Smooth muscle cell of the umbilical artery (primary cell): ENCODE results near the gene EDA2R. TPM values are rescaled to one million over a fixed set of nuclear protein-coding genes. Genes with fewer than 3 reads are reported as not detected.

ENCODE experiments used
- total RNA-seq: library from RNA; depleted of rRNA; stranded (reverse); fragments of >200 nt; gene quantifications from 2 replicates; pipeline ENCODE4 v1.2.3, GENCODE V29; 2014

The EDA2R gene, protein sequence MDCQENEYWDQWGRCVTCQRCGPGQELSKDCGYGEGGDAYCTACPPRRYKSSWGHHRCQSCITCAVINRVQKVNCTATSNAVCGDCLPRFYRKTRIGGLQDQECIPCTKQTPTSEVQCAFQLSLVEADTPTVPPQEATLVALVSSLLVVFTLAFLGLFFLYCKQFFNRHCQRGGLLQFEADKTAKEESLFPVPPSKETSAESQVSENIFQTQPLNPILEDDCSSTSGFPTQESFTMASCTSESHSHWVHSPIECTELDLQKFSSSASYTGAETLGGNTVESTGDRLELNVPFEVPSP
- 3.3 and 9.5 TPM in 2 replicates for total RNA-seq

DNA sequence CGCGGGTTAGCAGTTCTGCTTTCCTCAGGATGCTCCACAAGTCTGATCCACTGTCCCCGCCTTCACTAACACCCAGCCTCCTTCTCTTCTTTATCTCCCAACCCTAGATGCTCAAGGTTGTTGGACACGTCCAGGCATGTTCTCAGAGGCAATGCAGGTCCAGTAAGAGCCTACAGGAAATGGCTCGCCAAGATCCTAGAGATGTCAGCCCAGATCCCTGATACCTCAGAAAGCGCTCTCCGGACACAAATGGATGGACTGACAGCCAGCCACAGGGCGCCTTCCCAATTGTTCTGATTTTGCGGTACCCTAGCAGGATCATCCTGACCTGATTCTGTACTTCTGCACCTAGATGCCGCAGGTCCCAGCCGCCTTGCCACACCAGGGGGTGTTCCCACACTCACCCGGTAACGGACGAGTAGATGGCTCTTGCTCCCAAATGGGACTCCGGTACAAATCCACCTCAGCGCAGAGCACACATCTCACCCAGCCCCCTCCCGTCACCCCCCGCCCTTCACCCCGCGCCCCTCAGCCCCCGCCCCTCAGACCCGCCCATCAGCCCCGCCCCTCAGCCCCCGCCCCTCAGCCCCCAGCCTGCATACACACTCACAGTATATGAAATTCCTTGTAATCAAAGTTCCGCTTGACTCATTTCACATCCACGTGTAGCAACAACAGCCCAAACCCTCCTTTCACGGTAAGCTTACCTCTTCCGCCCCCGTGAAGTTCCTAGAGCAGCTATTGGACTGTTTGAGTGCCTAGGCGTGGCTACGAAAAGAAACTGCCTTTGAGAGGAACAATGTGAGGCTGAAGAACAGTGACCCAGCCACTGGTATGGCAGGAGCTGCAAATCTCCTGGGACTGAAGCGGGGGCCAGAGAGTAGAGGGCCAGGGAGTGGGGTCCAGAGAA, at the start of gene EDA2R:
EDA2R (minus strand) TSS at position 488 of the 910 bp plus-strand sequence. CDS start 23,058 bp downstream, outside the sequence.

